ENCODE measurements around the gene FRMPD1.

- TF ChIP-seq, protein P1, sequence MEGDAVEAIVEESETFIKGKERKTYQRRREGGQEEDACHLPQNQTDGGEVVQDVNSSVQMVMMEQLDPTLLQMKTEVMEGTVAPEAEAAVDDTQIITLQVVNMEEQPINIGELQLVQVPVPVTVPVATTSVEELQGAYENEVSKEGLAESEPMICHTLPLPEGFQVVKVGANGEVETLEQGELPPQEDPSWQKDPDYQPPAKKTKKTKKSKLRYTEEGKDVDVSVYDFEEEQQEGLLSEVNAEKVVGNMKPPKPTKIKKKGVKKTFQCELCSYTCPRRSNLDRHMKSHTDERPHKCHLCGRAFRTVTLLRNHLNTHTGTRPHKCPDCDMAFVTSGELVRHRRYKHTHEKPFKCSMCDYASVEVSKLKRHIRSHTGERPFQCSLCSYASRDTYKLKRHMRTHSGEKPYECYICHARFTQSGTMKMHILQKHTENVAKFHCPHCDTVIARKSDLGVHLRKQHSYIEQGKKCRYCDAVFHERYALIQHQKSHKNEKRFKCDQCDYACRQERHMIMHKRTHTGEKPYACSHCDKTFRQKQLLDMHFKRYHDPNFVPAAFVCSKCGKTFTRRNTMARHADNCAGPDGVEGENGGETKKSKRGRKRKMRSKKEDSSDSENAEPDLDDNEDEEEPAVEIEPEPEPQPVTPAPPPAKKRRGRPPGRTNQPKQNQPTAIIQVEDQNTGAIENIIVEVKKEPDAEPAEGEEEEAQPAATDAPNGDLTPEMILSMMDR (conservative IDR thresholded peaks at IDR 0.05; ENCODE audit: low read length), result no peak
- no peak for TF ChIP-seq EZH2phosphoT487 (IDR thresholded peaks at IDR 0.05; ENCODE audit: borderline replicate concordance)
These were observed 46.5 kb upstream of the FRMPD1 start for GRCh38 chr9:37604296-37604695.
